Measurements from ENCODE around the gene IL11RA.

The IL11RA gene

DNA sequence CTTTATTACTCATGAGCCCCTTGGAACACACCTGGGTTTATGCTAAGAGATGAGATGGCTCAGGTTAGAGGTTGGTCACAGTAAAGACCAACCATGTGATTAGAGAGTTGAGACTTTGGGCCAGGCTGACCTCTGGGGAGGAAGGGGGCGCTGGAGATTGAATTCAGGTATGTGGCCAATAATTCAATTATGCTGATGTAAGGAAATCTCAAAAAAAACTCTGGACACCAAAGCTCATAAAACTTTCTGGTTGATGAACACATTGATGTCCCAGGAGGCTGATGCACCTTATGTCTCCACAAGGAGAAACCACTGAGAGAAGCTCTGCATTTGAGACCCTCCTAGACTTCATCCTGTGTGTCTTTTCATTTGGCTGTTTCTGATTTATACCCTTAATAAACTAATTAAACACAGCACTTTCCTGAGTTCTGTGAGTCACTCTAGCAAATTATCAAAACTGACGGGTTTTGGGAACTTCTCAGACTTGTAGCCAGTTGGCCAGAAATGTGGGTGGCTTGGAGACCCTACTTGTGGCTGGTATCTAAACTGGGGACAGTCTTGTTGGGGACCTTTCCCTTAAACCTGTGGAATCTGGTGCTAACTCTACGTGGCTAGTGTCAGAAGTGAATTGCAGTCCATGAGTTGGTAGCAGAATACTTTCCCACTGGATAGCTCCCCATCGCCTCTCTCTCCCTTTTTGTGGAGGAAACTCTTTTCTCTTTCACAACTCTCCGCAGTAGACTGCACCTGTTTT, 18.0 kb downstream of the IL11RA start:
- DNase-seq: no peak
- TF ChIP-seq GATA1 (IDR thresholded peaks at IDR 0.05; ENCODE audit: low read depth, low read length) (no peak), POLR2A (IDR thresholded peaks at IDR 0.05; ENCODE audit: low read length) (no peak)

DNA sequence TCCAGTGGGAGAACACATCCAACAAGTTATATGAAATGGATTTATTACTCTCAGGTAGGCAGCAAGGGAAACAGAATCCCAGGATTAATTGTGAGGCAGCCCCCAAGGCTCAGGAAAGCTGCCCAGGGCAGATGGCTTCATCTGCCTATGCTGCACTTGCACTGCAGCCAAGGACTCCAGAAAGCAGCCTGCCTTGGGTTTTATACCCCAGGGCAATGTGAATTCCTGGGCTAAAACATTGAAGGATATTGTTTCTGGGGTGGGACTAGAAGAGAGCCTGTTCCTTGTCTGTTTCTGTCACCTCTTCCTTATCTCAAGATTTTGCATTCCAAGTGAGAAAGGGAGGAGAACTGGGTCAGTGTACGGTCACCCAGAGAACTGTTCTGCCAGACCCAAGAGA, 19.3 kb downstream of the IL11RA start:
- no peak for DNase-seq
- TF ChIP-seq POLR2A (IDR thresholded peaks at IDR 0.05; ENCODE audit: low read length) (no peak), GATA1 (IDR thresholded peaks at IDR 0.05; ENCODE audit: low read depth, low read length) (no peak)

DNA sequence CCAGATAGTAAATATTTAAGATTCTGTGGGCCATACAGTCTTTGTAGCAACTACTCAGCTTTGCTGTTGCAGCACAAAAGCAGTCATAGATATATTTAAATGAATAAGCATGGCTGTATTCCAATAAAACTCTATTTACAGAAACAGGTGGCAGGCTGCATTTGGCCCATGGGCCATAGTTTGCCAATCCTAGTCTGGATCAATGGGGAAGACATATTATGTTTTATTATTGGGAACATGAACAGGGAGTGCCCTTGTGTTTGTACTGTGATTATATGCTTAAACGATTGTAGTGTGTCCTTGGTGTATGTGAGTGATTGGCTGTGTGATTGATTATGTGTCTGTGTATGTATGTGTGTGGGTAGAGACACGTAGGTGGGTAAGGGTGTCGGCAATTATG, 22.5 kb downstream of the IL11RA start:
- TF ChIP-seq GATA1 (IDR thresholded peaks at IDR 0.05; ENCODE audit: low read depth, low read length) (no peak), POLR2A (IDR thresholded peaks at IDR 0.05; ENCODE audit: low read length) (no peak)
- no peak for DNase-seq

DNA sequence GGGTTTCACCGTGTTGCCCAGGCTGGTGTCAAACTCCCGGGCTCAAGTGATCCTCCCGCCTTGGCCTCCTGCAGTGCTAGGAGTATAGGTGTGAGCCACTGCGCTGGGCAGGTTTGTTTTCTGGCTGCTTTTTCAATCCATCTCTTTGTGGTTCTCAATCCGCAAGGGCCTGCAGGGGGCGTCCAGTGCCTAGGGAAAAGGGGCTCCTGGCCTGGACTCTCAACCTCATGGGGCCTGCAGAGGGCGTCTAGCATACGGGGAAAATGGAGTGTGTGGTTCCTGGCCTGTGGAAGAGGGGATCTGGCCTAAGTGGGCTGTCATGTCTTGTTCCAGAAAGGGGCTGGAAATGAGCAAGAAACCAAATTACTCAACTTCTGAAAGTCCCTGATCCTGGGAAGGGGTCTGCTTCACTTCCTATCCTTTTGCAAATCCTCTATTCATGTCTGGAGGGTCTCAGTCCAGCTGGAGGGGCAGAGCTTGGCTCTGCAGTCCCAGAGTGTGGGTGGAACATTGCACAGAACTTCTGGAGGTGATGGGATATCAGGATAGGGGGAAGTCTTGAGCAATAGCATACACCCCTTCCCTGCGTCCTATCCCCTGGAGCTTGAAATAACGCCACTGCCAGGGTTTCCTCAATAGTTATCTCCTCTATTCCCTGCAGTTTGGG, 23.2 kb downstream of the IL11RA start:
- peak; percentile 74 to 80 for DNase-seq
- TF ChIP-seq POLR2A (IDR thresholded peaks at IDR 0.05; ENCODE audit: low read length) (no peak), GATA1 (IDR thresholded peaks at IDR 0.05; ENCODE audit: low read depth, low read length) (no peak)

DNA sequence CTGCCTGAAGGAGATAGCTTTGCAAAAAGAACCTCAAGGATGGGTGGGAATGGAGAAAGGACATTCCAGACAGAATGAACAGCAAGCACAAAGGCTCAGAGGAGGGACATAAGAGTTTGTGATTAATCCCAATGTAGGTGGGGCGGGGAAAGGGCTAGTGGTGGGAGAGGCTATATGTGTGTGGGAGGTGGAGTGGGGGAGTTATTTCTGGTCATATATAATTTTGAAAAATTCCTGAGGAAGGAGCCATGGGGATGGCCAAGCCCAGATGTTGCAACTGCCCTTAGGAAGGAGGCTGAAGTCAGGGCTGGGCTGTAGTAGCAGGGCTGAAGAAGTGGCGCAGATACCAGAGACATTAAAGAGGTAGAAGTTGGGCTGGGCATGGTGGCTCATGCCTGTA, 23.9 kb downstream of the IL11RA start:
- TF ChIP-seq POLR2A (IDR thresholded peaks at IDR 0.05; ENCODE audit: low read length): no peak
- TF ChIP-seq GATA1 (IDR thresholded peaks at IDR 0.05; ENCODE audit: low read depth, low read length): no peak
- no peak for DNase-seq

DNA sequence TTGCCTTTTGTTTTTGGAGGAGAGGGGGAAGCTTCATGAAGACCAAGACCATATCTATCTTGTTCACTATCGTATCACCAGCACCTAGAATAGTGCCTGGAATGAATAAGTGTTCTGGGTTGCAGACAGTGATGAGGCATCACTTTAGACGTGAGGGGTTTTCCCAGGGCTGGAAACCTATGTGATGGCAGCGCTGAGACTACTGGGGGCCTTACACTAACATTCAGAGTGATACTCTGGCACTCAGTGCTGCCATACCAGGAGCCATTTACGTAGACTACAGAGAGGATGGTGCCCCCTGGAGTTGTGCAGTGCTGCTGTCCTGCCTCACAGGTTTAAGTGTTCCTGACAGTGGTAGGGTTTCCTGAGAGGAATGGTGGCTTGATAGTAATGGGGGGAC, 32.2 kb downstream of the IL11RA start:
- no peak for DNase-seq
- TF ChIP-seq GATA1 (IDR thresholded peaks at IDR 0.05; ENCODE audit: low read depth, low read length): no peak
- TF ChIP-seq POLR2A (IDR thresholded peaks at IDR 0.05; ENCODE audit: low read length): no peak

DNA sequence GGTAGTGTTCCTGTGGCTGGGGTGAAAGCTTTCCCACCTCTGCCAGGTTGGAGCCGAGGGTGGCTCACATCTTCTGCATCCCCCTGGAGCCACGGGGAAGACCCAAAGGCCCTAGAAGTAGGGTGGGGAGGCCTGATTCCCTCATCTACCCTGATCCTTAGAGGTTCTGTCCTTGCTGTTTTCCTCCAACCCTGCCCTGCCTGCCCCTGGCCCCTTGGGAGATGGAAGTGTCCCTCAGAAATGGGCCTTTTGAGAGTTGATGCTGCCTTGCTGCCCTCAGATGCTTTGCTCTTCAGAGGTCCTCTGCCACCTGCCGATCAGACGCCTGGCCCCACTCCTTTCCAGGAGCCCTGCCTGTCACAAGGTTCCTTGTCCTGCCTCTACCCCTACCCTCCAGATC, 32.8 kb downstream of the IL11RA start:
- DNase-seq: no peak

DNA sequence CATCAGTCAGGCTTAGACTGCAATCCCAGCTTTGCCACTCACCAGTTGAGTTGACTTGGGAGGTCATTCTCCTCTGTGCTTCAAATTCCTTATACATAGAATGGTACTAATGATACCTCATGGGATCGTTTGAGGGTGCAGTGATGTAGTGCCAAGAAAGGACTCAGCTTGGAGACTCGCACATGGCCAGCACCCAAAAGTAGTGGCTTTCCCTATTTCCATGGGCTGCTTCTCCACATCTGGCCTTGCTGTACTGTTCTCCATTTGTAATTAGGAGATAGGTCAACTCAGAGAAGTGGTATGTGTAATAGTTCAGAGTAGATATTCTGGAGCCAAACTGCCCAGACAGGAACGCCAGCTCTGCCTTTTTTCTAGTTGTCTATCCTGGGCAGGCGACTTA, 33.6 kb downstream of the IL11RA start:
- no peak for TF ChIP-seq POLR2A (IDR thresholded peaks at IDR 0.05; ENCODE audit: low read length)
- no peak for TF ChIP-seq GATA1 (IDR thresholded peaks at IDR 0.05; ENCODE audit: low read depth, low read length)
- no peak for DNase-seq

More for the DNA sequence above, 32.8 kb downstream of the IL11RA start:
- TF ChIP-seq POLR2A (IDR thresholded peaks at IDR 0.05; ENCODE audit: low read length) (no peak), GATA1 (IDR thresholded peaks at IDR 0.05; ENCODE audit: low read depth, low read length) (no peak)

DNA sequence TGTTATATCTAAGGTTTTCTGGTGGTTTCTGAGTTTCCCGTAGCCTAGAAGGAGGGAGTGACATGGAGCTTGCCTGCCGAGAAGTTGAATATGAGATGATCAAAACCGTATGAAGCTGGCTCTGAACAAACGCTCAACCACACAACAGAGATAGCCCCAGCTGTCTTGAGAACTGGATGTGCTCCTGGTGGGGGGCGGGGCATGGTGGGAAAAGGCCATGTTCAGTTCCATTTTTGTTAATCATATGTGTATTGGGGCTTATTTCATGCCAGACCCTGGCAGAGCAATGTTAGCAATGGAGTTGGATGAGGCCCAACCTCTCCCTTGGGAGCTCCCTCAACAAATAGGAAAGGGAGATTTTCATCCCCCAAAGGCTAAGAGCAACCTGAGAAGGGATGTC, 34.2 kb downstream of the IL11RA start:
- no peak for DNase-seq
- no peak for TF ChIP-seq GATA1 (IDR thresholded peaks at IDR 0.05; ENCODE audit: low read depth, low read length)

DNA sequence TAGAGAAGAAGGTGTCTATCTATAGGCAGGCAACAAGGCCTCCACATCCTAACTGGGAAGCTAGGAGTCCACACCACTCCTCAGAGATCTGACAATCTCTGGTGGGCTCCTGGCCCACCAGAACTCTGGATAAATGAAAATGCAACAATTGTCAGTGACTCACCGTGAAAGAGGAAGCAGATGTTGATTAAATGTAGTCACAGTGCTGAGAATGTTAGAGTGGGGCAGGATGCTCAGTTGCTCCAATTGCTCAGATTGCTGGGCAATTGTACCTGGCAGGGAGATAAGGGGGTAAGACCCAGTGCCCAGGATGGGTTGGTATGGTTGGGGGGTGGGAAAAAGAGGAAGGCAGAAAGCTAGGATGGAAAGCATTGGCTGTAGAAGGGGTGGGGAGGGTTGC, 34.7 kb downstream of the IL11RA start:
- no peak for DNase-seq

DNA sequence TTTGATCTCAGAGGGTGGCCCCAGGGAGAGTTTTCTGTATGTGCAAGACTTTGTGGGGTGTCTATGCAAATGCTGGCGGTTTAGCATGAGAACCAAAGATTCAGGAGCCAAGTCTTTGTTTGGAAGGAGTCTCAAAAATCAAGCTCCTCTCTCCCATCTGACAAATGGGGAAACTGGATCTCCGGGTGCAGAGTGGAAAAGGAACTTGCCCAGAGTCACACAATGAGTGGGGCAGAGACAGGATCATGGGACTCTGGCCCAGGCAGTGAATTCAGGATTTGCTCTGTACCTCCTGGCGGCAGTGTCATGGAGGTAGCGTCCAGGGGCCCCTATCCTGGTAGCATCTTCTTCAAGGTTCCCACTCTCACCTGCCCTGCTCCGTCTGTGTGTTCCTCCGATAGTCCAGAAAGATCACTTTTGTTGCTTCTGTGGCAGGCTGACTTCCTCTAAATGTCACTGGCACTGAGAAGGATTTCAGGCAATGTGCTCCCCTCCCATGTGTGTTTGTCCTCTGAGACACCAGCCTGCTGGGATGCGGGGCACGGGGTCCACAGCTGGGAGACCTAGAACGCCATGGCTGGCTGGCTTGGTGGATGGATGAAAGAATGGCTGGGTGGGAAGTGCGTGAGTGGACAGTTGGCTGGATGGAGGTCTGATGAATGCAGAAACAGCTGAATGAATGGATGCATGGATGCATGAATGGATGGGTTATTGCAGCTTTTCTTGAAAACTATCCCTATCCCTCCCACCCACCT, 35.5 kb downstream of the IL11RA start:
- TF ChIP-seq POLR2A (IDR thresholded peaks at IDR 0.05; ENCODE audit: low read length) (no peak), GATA1 (IDR thresholded peaks at IDR 0.05; ENCODE audit: low read depth, low read length) (no peak)
- DNase-seq: no peak

More for the DNA sequence above, 34.7 kb downstream of the IL11RA start:
- no peak for TF ChIP-seq POLR2A (IDR thresholded peaks at IDR 0.05; ENCODE audit: low read length)
- TF ChIP-seq GATA1 (IDR thresholded peaks at IDR 0.05; ENCODE audit: low read depth, low read length): no peak

DNA sequence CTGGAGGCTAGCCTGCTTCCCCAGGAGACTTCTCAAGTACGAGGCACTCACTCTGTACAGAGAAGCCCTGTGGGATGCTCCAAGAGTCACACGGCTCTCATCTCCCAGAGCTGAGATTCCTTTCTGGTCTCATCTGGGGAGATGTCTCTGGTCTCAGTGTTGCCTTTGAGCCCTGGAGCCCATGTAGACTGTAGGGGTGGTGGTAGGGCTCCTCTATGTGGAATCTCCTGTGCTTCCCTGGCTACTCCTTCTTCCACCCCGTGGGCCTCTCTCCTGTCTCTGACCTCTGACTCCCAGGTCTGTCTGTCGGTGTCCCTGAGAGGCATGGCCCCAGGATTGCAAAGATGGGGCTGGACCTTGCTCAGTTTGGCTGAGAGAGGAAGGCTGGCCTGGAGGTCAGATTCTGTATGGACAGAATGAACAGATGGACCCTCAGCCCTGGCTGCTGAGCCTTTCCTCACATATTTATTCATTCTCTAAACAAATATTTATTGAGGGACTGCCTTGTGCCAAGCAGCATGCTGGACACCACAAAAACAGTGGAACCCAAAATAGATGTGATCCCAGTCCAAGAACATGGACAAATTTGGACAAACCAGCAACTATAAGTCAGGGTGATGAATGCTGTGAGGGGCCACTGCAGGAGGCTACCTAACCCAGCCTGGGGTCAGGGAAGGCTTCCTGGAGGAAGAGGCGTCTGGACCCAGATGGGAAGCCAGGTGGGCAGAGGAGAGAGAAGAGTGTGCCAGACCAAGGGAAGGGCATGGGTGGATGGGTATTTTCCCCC, 36.5 kb downstream of the IL11RA start:
- no peak for TF ChIP-seq GATA1 (IDR thresholded peaks at IDR 0.05; ENCODE audit: low read depth, low read length)
- no peak for TF ChIP-seq POLR2A (IDR thresholded peaks at IDR 0.05; ENCODE audit: low read length)
- DNase-seq: no peak

DNA sequence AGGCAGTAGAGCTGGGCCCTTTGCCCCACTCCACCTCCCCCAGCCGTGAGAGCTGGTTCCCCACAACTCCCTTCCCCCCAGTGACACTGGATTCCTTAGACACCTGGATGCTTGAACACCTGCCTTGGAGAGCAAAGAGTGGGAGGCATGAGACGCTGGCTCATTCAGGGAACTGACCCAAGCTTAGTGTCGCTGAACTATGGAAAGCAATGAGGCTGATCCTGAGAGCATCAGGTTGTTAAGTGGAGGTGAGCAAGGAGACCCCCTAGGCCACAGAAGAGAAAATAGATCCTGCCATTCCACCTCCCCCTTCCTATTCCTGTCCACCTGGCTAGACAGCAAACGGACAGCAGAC, 37.1 kb downstream of the IL11RA start:
- no peak for TF ChIP-seq POLR2A (IDR thresholded peaks at IDR 0.05; ENCODE audit: low read length)
- TF ChIP-seq GATA1 (IDR thresholded peaks at IDR 0.05; ENCODE audit: low read depth, low read length): no peak

DNA sequence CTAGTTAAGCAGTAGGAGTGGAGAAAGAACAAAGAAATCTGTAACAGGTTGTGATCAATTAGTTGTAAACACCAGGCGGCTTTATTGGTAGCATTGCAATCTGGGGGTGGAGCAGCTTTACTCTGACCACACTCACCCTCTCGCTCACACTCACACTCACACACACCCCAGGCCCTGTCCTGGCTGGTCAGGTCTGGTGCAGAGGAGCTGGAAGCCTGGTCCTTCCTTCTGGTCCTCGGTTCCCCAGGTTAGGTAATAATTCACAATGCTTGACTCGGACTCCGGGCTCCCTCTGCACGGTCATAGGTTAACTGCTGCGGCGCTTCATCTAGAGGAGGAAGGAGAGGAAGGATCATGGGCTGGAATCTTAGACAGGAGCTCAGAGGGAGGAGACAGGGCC, 37.5 kb downstream of the IL11RA start:
- TF ChIP-seq POLR2A (IDR thresholded peaks at IDR 0.05; ENCODE audit: low read length) (no peak), GATA1 (IDR thresholded peaks at IDR 0.05; ENCODE audit: low read depth, low read length) (no peak)
- DNase-seq: no peak

More for the DNA sequence above, 37.1 kb downstream of the IL11RA start:
- DNase-seq: no peak
